IPS-15b (cell line): Measurements from ENCODE around the gene PLEKHG7.
"Not testable (repeated sequence)": the region's sequence is repeated elsewhere in the genome, so short reads cannot be mapped to it uniquely, and the experiment has no call there.

ENCODE experiments used
- H3K27me3 ChIP-seq: one replicate; pipeline ENCODE4 v1.6.1; 2013; ENCODE audit warnings: low read length; ENCODE audit not compliant: control insufficient read depth, insufficient read depth
- H3K36me3 ChIP-seq: one replicate; pipeline ENCODE4 v1.6.1; 2013; ENCODE audit warnings: low read length; ENCODE audit not compliant: control insufficient read depth, insufficient read depth
- H3K4me1 ChIP-seq: one replicate; pipeline ENCODE4 v1.6.1; 2013; ENCODE audit warnings: mild to moderate bottlenecking, low read length; ENCODE audit not compliant: control insufficient read depth, insufficient read depth
- H3K4me3 ChIP-seq: one replicate; pipeline ENCODE4 v1.5.1; 2013; ENCODE audit warnings: low read depth, low read length
- H3K9ac ChIP-seq: one replicate; pipeline ENCODE4 v1.6.1; 2013; ENCODE audit warnings: low read depth, mild to moderate bottlenecking, low read length
- H3K9me3 ChIP-seq: one replicate; pipeline ENCODE4 v1.6.1; 2013; ENCODE audit warnings: mild to moderate bottlenecking, low read length; ENCODE audit not compliant: control insufficient read depth, insufficient read depth

PLEKHG7 gene

GRCh38 chr12:92779902-92780301 lies 77.1 kb downstream of the PLEKHG7 start:
- H3K9ac ChIP-seq = no peak overlapping the region
- no peaks in the 10 kb centered on the region for H3K36me3 ChIP-seq
- H3K9me3 ChIP-seq = no peaks in the 10 kb centered on the region
- no peaks in the 10 kb centered on the region for H3K27me3 ChIP-seq
- peaks cover 7% of the 10 kb centered on the region for H3K4me1 ChIP-seq
- no peak overlapping the region for H3K4me3 ChIP-seq

GRCh38 chr12:92784356-92784755 lies 81.6 kb downstream of the PLEKHG7 start:
- H3K36me3 ChIP-seq = no peaks in the 10 kb centered on the region
- H3K9ac ChIP-seq = no peak overlapping the region
- no peaks in the 10 kb centered on the region for H3K9me3 ChIP-seq

GRCh38 chr12:92784797-92785562 lies 82.2 kb downstream of the PLEKHG7 start:
- Histone ChIP-seq H3K9me3 (no peaks in the 10 kb centered on the region), H3K4me3 (no peak overlapping the region), H3K27me3 (no peaks in the 10 kb centered on the region), H3K4me1 (peaks cover under 1% of the 10 kb centered on the region), H3K36me3 (no peaks in the 10 kb centered on the region), H3K9ac (no peak overlapping the region)

More at GRCh38 chr12:92784356-92784755, 81.6 kb downstream of the PLEKHG7 start:
- peaks cover 4% of the 10 kb centered on the region for H3K4me1 ChIP-seq
- no peaks in the 10 kb centered on the region for H3K27me3 ChIP-seq
- H3K4me3 ChIP-seq = no peak overlapping the region

- Histone ChIP-seq H3K36me3 (no peaks in the 10 kb centered on the region), H3K4me3 (no peak overlapping the region), H3K9ac (no peak overlapping the region), H3K27me3 (no peaks in the 10 kb centered on the region), H3K4me1 (no peaks in the 10 kb centered on the region), H3K9me3 (no peaks in the 10 kb centered on the region)
Observed at GRCh38 chr12:92785563-92785950, 82.8 kb downstream of the PLEKHG7 start.

GRCh38 chr12:92786045-92786444 lies 83.3 kb downstream of the PLEKHG7 start:
- Histone ChIP-seq H3K4me3 (no peak overlapping the region), H3K4me1 (no peaks in the 10 kb centered on the region), H3K9me3 (no peaks in the 10 kb centered on the region), H3K9ac (no peak overlapping the region), H3K27me3 (no peaks in the 10 kb centered on the region), H3K36me3 (no peaks in the 10 kb centered on the region)

- not testable (repeated sequence) for H3K4me1 ChIP-seq, H3K27me3 ChIP-seq, H3K9me3 ChIP-seq, H3K9ac ChIP-seq, H3K36me3 ChIP-seq, H3K4me3 ChIP-seq
Observed at GRCh38 chr12:92794356-92794755, 91.6 kb downstream of the PLEKHG7 start.

- H3K4me1 ChIP-seq = no peaks in the 10 kb centered on the region
- H3K9me3 ChIP-seq = no peaks in the 10 kb centered on the region
- no peaks in the 10 kb centered on the region for H3K36me3 ChIP-seq
- H3K4me3 ChIP-seq = no peak overlapping the region
- H3K27me3 ChIP-seq = no peaks in the 10 kb centered on the region
- no peak overlapping the region for H3K9ac ChIP-seq
Observed at GRCh38 chr12:92794814-92795213, 92.0 kb downstream of the PLEKHG7 start.

GRCh38 chr12:92796650-92797049 lies 93.9 kb downstream of the PLEKHG7 start:
- H3K9me3 ChIP-seq = no peaks in the 10 kb centered on the region
- H3K27me3 ChIP-seq = no peaks in the 10 kb centered on the region
- H3K4me3 ChIP-seq = no peak overlapping the region
- no peaks in the 10 kb centered on the region for H3K36me3 ChIP-seq
- no peaks in the 10 kb centered on the region for H3K4me1 ChIP-seq
- no peak overlapping the region for H3K9ac ChIP-seq

GRCh38 chr12:92802906-92803305 lies 100.1 kb downstream of the PLEKHG7 start:
- Histone ChIP-seq H3K9ac (no peak overlapping the region), H3K4me3 (no peak overlapping the region), H3K36me3 (no peaks in the 10 kb centered on the region), H3K27me3 (no peaks in the 10 kb centered on the region), H3K4me1 (no peaks in the 10 kb centered on the region), H3K9me3 (no peaks in the 10 kb centered on the region)

- no peaks in the 10 kb centered on the region for H3K4me1 ChIP-seq
- no peaks in the 10 kb centered on the region for H3K36me3 ChIP-seq
- H3K9ac ChIP-seq = no peak overlapping the region
- no peaks in the 10 kb centered on the region for H3K9me3 ChIP-seq
- no peak overlapping the region for H3K4me3 ChIP-seq
- H3K27me3 ChIP-seq = no peaks in the 10 kb centered on the region
Observed at GRCh38 chr12:92803903-92804302, 101.1 kb downstream of the PLEKHG7 start.

- H3K27me3 ChIP-seq = no peaks in the 10 kb centered on the region
- H3K4me1 ChIP-seq = no peaks in the 10 kb centered on the region
- H3K4me3 ChIP-seq = no peak overlapping the region
- H3K9ac ChIP-seq = no peak overlapping the region
- no peaks in the 10 kb centered on the region for H3K9me3 ChIP-seq
- no peaks in the 10 kb centered on the region for H3K36me3 ChIP-seq
Observed at GRCh38 chr12:92810370-92810769, 107.6 kb downstream of the PLEKHG7 start.

GRCh38 chr12:92814584-92814983 lies 111.8 kb downstream of the PLEKHG7 start:
- Histone ChIP-seq H3K4me1 (no peaks in the 10 kb centered on the region), H3K4me3 (no peak overlapping the region), H3K27me3 (no peaks in the 10 kb centered on the region), H3K9me3 (no peaks in the 10 kb centered on the region), H3K36me3 (no peaks in the 10 kb centered on the region), H3K9ac (no peak overlapping the region)
